ENCODE measurements around the gene FARS2. TPM values are rescaled to one million over a fixed set of nuclear protein-coding genes. Genes with fewer than 3 reads are reported as not detected.

The FARS2 gene
- total and polyA plus RNA-seq, 2 donors (not counting 1 experiment from before 2014, with no cell fraction given), result 33.0 to 35.5 TPM

GRCh38 chr6:5554226-5554625 lies 292.9 kb downstream of the FARS2 start:
- Histone ChIP-seq H4K20me1 (ENCODE audit: control insufficient read depth, insufficient read depth, low read length, poor library complexity, severe bottlenecking) (no peaks in the 10 kb centered on the region), H3K36me3 (replicated peaks in 1 of 2; ENCODE audit: control extremely low read depth in 1 of 2, control insufficient read depth in 1 of 2, extremely low read depth in 1 of 2, insufficient read depth in 2 of 2, low read length in 1 of 2) (peaks cover 2 to 9% of the 10 kb centered on the region in 2 experiments), H3K9me3 (ENCODE audit: control extremely low read depth in 1 of 3, control insufficient read depth in 2 of 3, insufficient read depth in 1 of 3, low read length in 2 of 3) (peaks cover 1 to 8% (median 5%) of the 10 kb centered on the region in 3 donors), H3K4me1 (ENCODE audit: control insufficient read depth in 2 of 2, insufficient read depth in 2 of 2, low read length in 2 of 2) (no peaks in the 10 kb centered on the region), H3K79me2 (ENCODE audit: control insufficient read depth, insufficient read depth, low read length) (no peaks in the 10 kb centered on the region), H3K27ac (ENCODE audit: low read length in 2 of 2) (no peak overlapping the region), H3K4me3 (ENCODE audit: control extremely low read depth in 1 of 5, extremely low read depth in 1 of 5, insufficient read depth in 1 of 5, low read depth in 2 of 5, low read length in 4 of 5) (no peak overlapping the region), H3K4me2 (replicated peaks; ENCODE audit: low read depth, low read length, poor library complexity, severe bottlenecking) (no peak overlapping the region), H2AFZ (ENCODE audit: insufficient read depth, low read depth, low read length, poor library complexity, severe bottlenecking) (no peak overlapping the region), H3K27me3 (replicated peaks in 1 of 4; ENCODE audit: control extremely low read depth in 1 of 4, control insufficient read depth in 3 of 4, insufficient read depth in 4 of 4, low read length in 3 of 4) (no peaks in the 10 kb centered on the region), H3K9ac (ENCODE audit: low read length) (no peak overlapping the region)
- DNase-seq (no peak), ATAC-seq (ENCODE audit: low read depth) (no peak)
- ChIA-PET POLR2A (no interaction called here), CTCF (no interaction called here)
- Mint-ChIP-seq H3K27me3 (no peaks in the 10 kb centered on the region), H3K4me1 (peaks cover 2% of the 10 kb centered on the region), H3K4me3 (no peak overlapping the region), H3K9me3 (ENCODE audit: insufficient read depth) (peaks cover 10% of the 10 kb centered on the region), H3K27ac (no peak overlapping the region)
- no CpG with 5 or more reads among the region's 1 CpG for WGBS (ENCODE audit: insufficient coverage)
- intact Hi-C loops (cut with micrococcal nuclease), result no loop called here
- no peak for TF ChIP-seq EZH2 (IDR thresholded peaks at IDR 0.05; ENCODE audit: borderline replicate concordance, insufficient read depth, low read depth, low read length, poor library complexity, severe bottlenecking)
- TF ChIP-seq CTCF (IDR thresholded peaks at IDR 0.05), result no peak

GRCh38 chr6:5556011-5556410 lies 294.7 kb downstream of the FARS2 start:
- H3K27ac ChIP-seq (ENCODE audit: low read length in 2 of 2), result no peak overlapping the region
- H3K36me3 ChIP-seq (replicated peaks in 1 of 2; ENCODE audit: control extremely low read depth in 1 of 2, control insufficient read depth in 1 of 2, extremely low read depth in 1 of 2, insufficient read depth in 2 of 2, low read length in 1 of 2), result peaks cover 0 to 5% of the 10 kb centered on the region in 2 experiments
- no peaks in the 10 kb centered on the region for H4K20me1 ChIP-seq (ENCODE audit: control insufficient read depth, insufficient read depth, low read length, poor library complexity, severe bottlenecking)
- no peak overlapping the region for H3K9ac ChIP-seq (ENCODE audit: low read length)
- ChIA-PET CTCF (interaction anchor here (0.5 kb wide), 1 partner anchor 149 kb away, joined by 6 read pairs; no protein-coding TSS in a partner anchor), POLR2A (no interaction called here)
- no peak overlapping the region for H2AFZ ChIP-seq (ENCODE audit: insufficient read depth, low read depth, low read length, poor library complexity, severe bottlenecking)
- Mint-ChIP-seq H3K9me3 (ENCODE audit: insufficient read depth) (peaks cover 3% of the 10 kb centered on the region), H3K27ac (no peak overlapping the region), H3K4me1 (peaks cover 2% of the 10 kb centered on the region), H3K27me3 (no peaks in the 10 kb centered on the region), H3K4me3 (no peak overlapping the region)
- no peaks in the 10 kb centered on the region for H3K9me3 ChIP-seq (ENCODE audit: control extremely low read depth in 1 of 3, control insufficient read depth in 2 of 3, insufficient read depth in 1 of 3, low read length in 2 of 3)
- H3K79me2 ChIP-seq (ENCODE audit: control insufficient read depth, insufficient read depth, low read length), result no peaks in the 10 kb centered on the region
- H3K4me3 ChIP-seq (ENCODE audit: control extremely low read depth in 1 of 5, extremely low read depth in 1 of 5, insufficient read depth in 1 of 5, low read depth in 2 of 5, low read length in 4 of 5), result no peak overlapping the region
- H3K4me2 ChIP-seq (replicated peaks; ENCODE audit: low read depth, low read length, poor library complexity, severe bottlenecking), result no peak overlapping the region
- WGBS (ENCODE audit: insufficient coverage), result 100% methylated on average over 5 of the region's 7 CpGs
- H3K4me1 ChIP-seq (ENCODE audit: control insufficient read depth in 2 of 2, insufficient read depth in 2 of 2, low read length in 2 of 2), result no peaks in the 10 kb centered on the region
- TF ChIP-seq CTCF (IDR thresholded peaks at IDR 0.05) (no peak), EZH2 (IDR thresholded peaks at IDR 0.05; ENCODE audit: borderline replicate concordance, insufficient read depth, low read depth, low read length, poor library complexity, severe bottlenecking) (no peak)
- intact Hi-C loops (cut with micrococcal nuclease), result no loop called here
- ATAC-seq (ENCODE audit: low read depth) (no peak), DNase-seq (no peak)
- no peaks in the 10 kb centered on the region for H3K27me3 ChIP-seq (replicated peaks in 1 of 4; ENCODE audit: control extremely low read depth in 1 of 4, control insufficient read depth in 3 of 4, insufficient read depth in 4 of 4, low read length in 3 of 4)
